Transverse colon (tissue), 4 donors: ENCODE data around the gene SLC3A2.

ENCODE experiments used
- POLR2AphosphoS5 ChIP-seq, 3 donors: sonication (generic); formaldehyde crosslinking; IDR thresholded peaks; one replicate each; pipeline ENCODE4 v1.6.1; 2016; ENCODE audit warnings: antibody characterized with exemption in 3 of 3
- TF ChIP-seq, protein P1 (sequence below), 5 experiments: fragments of 200-600 bp in 3 of 5; fragments of 450-650 bp in 2 of 5; sonication (generic) in 3 of 5; IDR thresholded peaks; 1 replicate in 2 of 5; 2 replicates in 3 of 5; pipeline ENCODE4 v1.5.1; 2016 to 2017; ENCODE audit warnings: antibody characterized with exemption in 5 of 5, inconsistent platforms in 3 of 5, mild to moderate bottlenecking in 2 of 5, moderate library complexity in 1 of 5

DNA sequence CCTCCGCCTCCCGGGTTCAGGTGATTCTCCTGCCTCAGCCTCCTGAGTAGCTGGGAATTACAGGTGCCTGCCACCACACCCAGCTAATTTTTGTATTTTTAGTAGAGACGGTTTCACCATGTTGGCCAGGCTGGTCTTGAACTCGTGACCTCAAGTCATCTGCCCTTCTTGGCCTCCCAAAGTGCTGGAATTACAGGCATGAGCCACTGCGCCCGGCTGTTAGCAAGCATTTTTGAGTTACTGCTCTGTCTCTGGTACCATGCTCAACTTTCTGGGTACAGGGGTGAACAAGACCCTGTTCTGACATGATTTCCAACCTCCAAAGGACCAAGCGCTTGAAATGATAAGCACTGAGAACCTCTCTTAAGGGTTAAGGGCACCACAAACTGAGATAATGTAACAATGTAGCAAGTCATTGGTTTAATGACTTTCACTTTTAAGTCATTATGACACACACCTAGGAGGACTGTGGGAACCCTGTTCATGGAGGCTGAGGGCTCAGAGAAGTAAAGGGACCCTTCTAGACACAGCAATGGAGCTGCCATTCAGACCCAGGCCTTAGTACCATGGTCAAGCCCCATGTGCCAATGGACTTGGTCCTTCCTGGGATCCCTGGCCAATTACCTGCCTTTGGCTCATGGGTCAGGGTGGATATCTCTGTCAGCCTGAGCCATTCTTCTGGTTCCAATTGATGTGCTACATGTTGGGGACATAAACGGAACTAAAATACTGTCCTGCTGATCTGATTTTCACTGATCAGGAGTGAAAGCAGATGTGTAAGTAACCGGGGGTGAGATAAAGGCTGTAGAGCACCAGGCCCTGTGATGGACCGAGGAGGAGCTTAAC, 11.6 kb downstream of the SLC3A2 start:
- TF ChIP-seq, protein P1, sequence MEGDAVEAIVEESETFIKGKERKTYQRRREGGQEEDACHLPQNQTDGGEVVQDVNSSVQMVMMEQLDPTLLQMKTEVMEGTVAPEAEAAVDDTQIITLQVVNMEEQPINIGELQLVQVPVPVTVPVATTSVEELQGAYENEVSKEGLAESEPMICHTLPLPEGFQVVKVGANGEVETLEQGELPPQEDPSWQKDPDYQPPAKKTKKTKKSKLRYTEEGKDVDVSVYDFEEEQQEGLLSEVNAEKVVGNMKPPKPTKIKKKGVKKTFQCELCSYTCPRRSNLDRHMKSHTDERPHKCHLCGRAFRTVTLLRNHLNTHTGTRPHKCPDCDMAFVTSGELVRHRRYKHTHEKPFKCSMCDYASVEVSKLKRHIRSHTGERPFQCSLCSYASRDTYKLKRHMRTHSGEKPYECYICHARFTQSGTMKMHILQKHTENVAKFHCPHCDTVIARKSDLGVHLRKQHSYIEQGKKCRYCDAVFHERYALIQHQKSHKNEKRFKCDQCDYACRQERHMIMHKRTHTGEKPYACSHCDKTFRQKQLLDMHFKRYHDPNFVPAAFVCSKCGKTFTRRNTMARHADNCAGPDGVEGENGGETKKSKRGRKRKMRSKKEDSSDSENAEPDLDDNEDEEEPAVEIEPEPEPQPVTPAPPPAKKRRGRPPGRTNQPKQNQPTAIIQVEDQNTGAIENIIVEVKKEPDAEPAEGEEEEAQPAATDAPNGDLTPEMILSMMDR (IDR thresholded peaks at IDR 0.05) = no peak
- no peak for TF ChIP-seq POLR2AphosphoS5 (IDR thresholded peaks at IDR 0.05)
